Neural cell (in vitro differentiated cells): ENCODE results near the gene EPHA6. TPM values are rescaled to one million over a fixed set of nuclear protein-coding genes. Genes with fewer than 3 reads are reported as not detected.
"Not testable (repeated sequence)": the region's sequence is repeated elsewhere in the genome, so short reads cannot be mapped to it uniquely, and the experiment has no call there.

Experiments
- H2AFZ ChIP-seq: fragments of 200-600, 300-800 bp; sonication (generic), shearing (Covaris generic); 2 replicates; pipeline ENCODE4 v1.6.0; 2014; ENCODE audit warnings: low read depth, mild to moderate bottlenecking, antibody characterized with exemption, low read length, moderate library complexity
- H3F3A ChIP-seq: fragments of 200-600 bp; shearing (Covaris generic); 2 replicates; pipeline ENCODE4 v1.6.1; 2016; ENCODE audit warnings: mild to moderate bottlenecking, moderate library complexity, mixed read lengths, antibody characterized with exemption, low read length; ENCODE audit not compliant: insufficient read depth, poor library complexity, severe bottlenecking
- H3K27ac ChIP-seq: fragments of 200-600, 300-800 bp; sonication (generic), shearing (Covaris generic); 2 replicates; pipeline ENCODE4 v1.5.1; 2014; ENCODE audit warnings: mild to moderate bottlenecking, low read length, moderate library complexity
- H3K27me3 ChIP-seq: fragments of 300-800, 200-600 bp; sonication (generic), shearing (Covaris generic); 2 replicates; pipeline ENCODE4 v1.6.0; 2014; ENCODE audit warnings: mild to moderate bottlenecking, low read depth, low read length, moderate library complexity; ENCODE audit not compliant: insufficient read depth
- H3K36me3 ChIP-seq: fragments of 300-800, 200-600 bp; sonication (generic), shearing (Covaris generic); 2 replicates; pipeline ENCODE4 v1.5.1; 2014; ENCODE audit warnings: mild to moderate bottlenecking, antibody characterized with exemption, low read length, moderate library complexity; ENCODE audit not compliant: insufficient read depth
- H3K4me2 ChIP-seq: fragments of 300-800, 200-600 bp; sonication (generic), shearing (Covaris generic); 2 replicates; pipeline ENCODE4 v1.6.0; 2014; ENCODE audit warnings: mild to moderate bottlenecking, low read length
- H3K4me3 ChIP-seq: fragments of 300-800, 200-600 bp; sonication (generic), shearing (Covaris generic); 2 replicates; pipeline ENCODE4 v1.5.1; 2014; ENCODE audit warnings: mild to moderate bottlenecking, low read length, moderate library complexity
- H3K79me2 ChIP-seq: fragments of 200-600 bp; shearing (Covaris generic); replicated peaks from 2 replicates; pipeline ENCODE4 v1.6.0; 2014; ENCODE audit warnings: mild to moderate bottlenecking, low read length, moderate library complexity; ENCODE audit not compliant: insufficient read depth
- H3K9ac ChIP-seq: fragments of 300-800, 200-600 bp; sonication (generic), shearing (Covaris generic); 2 replicates; pipeline ENCODE4 v1.6.1; 2016; ENCODE audit warnings: mild to moderate bottlenecking, low read length, mixed read lengths
- H3K9me2 ChIP-seq: fragments of 200-600 bp; shearing (Covaris generic); 2 replicates; pipeline ENCODE4 v1.6.1; 2016; ENCODE audit warnings: mild to moderate bottlenecking, low read length, mixed read lengths; ENCODE audit not compliant: insufficient read depth
- H3K9me3 ChIP-seq: fragments of 200-600, 300-800 bp; sonication (generic), shearing (Covaris generic); 2 replicates; pipeline ENCODE4 v1.6.1; 2016; ENCODE audit warnings: mild to moderate bottlenecking, mixed run types, low read length, moderate library complexity, mixed read lengths
- H4K20me1 ChIP-seq: fragments of 200-600 bp; shearing (Covaris generic); 2 replicates; pipeline ENCODE4 v1.6.1; 2016; ENCODE audit warnings: mild to moderate bottlenecking, mixed run types; ENCODE audit not compliant: insufficient read depth
- EP300 ChIP-seq: fragments of 450-650 bp; conservative IDR thresholded peaks from 2 replicates; pipeline ENCODE4 v1.6.1; 2014; ENCODE audit warnings: antibody characterized with exemption, mild to moderate bottlenecking, moderate library complexity; ENCODE audit not compliant: poor library complexity, severe bottlenecking
- EZH2 ChIP-seq: fragments of 200-600, 300-800 bp; shearing (Covaris generic), sonication (generic); IDR thresholded peaks from 2 replicates; pipeline ENCODE4 v1.6.1; 2014; ENCODE audit warnings: antibody characterized with exemption, low read length, borderline replicate concordance, mild to moderate bottlenecking; ENCODE audit not compliant: insufficient read depth, poor library complexity, severe bottlenecking
- MXI1 ChIP-seq: fragments of 450-650 bp; conservative IDR thresholded peaks from 2 replicates; pipeline ENCODE4 v1.6.1; 2014; ENCODE audit warnings: antibody characterized with exemption, mild to moderate bottlenecking; ENCODE audit not compliant: poor library complexity, severe bottlenecking
- POLR2AphosphoS5 ChIP-seq: IDR thresholded peaks from 2 replicates; pipeline ENCODE4 v1.6.1; 2012
- RAD21 ChIP-seq: fragments of 450-650 bp; conservative IDR thresholded peaks from 2 replicates; pipeline ENCODE4 v1.6.1; 2014; ENCODE audit warnings: antibody characterized with exemption, mild to moderate bottlenecking, moderate library complexity
- SMC3 ChIP-seq: fragments of 450-650 bp; conservative IDR thresholded peaks from 2 replicates; pipeline ENCODE4 v1.6.1; 2014; ENCODE audit warnings: antibody characterized with exemption, mild to moderate bottlenecking, moderate library complexity; ENCODE audit not compliant: poor library complexity
- TAF1 ChIP-seq: IDR thresholded peaks from 2 replicates; pipeline ENCODE4 v1.6.1; 2012; ENCODE audit warnings: low read depth
- polyA plus RNA-seq: library from polyadenylated mRNA; depleted of rRNA; stranded (reverse); fragments of >200 nt; gene quantifications from 2 replicates; pipeline ENCODE4 v1.2.3, GENCODE V29; 2014
- TF ChIP-seq, protein P1 (sequence below): IDR thresholded peaks from 2 replicates; pipeline ENCODE4 v1.6.1; 2012; ENCODE audit warnings: borderline replicate concordance
- TF ChIP-seq, protein P2 (sequence below): fragments of 450-650 bp; IDR thresholded peaks from 2 replicates; pipeline ENCODE4 v1.5.1; 2014; ENCODE audit warnings: antibody characterized with exemption, mild to moderate bottlenecking, moderate library complexity; ENCODE audit not compliant: poor library complexity, severe bottlenecking

EPHA6 gene
- polyA plus RNA-seq, 1 donor from 2014 or later, result 0.56 TPM

DNA sequence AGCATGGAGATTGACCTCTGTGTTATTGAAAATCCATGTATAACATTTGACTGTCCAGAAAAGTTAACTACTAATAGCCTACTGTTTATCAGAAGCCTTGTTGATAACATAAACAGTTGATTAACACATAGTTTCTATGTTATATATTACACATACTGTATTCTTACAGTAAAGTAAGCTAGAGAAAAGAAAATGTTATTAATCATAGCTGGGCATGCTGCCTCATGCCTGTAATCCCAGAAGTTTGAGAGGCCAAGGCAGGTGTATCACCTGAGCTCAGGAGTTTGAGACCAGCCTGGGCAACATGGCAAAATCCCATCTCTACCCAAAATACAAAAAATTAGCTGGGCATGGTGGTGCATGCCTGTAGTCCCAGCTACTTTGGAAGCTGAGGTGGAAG lies 163.3 kb downstream of the EPHA6 start:
- no peak overlapping the region for H3K4me2 ChIP-seq
- no peaks in the 10 kb centered on the region for H3K27me3 ChIP-seq
- peaks cover 3% of the 10 kb centered on the region for H3K9me2 ChIP-seq
- H3K27ac ChIP-seq, result no peak overlapping the region
- no peaks in the 10 kb centered on the region for H3F3A ChIP-seq
- no peaks in the 10 kb centered on the region for H3K36me3 ChIP-seq
- H2AFZ ChIP-seq, result no peak overlapping the region
- no peaks in the 10 kb centered on the region for H3K9me3 ChIP-seq
- no peak overlapping the region for H3K4me3 ChIP-seq
- H4K20me1 ChIP-seq, result no peaks in the 10 kb centered on the region
- TF ChIP-seq, protein P1, sequence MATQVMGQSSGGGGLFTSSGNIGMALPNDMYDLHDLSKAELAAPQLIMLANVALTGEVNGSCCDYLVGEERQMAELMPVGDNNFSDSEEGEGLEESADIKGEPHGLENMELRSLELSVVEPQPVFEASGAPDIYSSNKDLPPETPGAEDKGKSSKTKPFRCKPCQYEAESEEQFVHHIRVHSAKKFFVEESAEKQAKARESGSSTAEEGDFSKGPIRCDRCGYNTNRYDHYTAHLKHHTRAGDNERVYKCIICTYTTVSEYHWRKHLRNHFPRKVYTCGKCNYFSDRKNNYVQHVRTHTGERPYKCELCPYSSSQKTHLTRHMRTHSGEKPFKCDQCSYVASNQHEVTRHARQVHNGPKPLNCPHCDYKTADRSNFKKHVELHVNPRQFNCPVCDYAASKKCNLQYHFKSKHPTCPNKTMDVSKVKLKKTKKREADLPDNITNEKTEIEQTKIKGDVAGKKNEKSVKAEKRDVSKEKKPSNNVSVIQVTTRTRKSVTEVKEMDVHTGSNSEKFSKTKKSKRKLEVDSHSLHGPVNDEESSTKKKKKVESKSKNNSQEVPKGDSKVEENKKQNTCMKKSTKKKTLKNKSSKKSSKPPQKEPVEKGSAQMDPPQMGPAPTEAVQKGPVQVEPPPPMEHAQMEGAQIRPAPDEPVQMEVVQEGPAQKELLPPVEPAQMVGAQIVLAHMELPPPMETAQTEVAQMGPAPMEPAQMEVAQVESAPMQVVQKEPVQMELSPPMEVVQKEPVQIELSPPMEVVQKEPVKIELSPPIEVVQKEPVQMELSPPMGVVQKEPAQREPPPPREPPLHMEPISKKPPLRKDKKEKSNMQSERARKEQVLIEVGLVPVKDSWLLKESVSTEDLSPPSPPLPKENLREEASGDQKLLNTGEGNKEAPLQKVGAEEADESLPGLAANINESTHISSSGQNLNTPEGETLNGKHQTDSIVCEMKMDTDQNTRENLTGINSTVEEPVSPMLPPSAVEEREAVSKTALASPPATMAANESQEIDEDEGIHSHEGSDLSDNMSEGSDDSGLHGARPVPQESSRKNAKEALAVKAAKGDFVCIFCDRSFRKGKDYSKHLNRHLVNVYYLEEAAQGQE, result no peak
- TF ChIP-seq RAD21 (no peak), EZH2 (no peak), MXI1 (no peak), EP300 (no peak), POLR2AphosphoS5 (no peak), TAF1 (no peak), SMC3 (no peak)
- TF ChIP-seq, protein P2, sequence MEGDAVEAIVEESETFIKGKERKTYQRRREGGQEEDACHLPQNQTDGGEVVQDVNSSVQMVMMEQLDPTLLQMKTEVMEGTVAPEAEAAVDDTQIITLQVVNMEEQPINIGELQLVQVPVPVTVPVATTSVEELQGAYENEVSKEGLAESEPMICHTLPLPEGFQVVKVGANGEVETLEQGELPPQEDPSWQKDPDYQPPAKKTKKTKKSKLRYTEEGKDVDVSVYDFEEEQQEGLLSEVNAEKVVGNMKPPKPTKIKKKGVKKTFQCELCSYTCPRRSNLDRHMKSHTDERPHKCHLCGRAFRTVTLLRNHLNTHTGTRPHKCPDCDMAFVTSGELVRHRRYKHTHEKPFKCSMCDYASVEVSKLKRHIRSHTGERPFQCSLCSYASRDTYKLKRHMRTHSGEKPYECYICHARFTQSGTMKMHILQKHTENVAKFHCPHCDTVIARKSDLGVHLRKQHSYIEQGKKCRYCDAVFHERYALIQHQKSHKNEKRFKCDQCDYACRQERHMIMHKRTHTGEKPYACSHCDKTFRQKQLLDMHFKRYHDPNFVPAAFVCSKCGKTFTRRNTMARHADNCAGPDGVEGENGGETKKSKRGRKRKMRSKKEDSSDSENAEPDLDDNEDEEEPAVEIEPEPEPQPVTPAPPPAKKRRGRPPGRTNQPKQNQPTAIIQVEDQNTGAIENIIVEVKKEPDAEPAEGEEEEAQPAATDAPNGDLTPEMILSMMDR, result no peak
- H3K79me2 ChIP-seq, result no peaks in the 10 kb centered on the region
- H3K9ac ChIP-seq, result no peak overlapping the region

DNA sequence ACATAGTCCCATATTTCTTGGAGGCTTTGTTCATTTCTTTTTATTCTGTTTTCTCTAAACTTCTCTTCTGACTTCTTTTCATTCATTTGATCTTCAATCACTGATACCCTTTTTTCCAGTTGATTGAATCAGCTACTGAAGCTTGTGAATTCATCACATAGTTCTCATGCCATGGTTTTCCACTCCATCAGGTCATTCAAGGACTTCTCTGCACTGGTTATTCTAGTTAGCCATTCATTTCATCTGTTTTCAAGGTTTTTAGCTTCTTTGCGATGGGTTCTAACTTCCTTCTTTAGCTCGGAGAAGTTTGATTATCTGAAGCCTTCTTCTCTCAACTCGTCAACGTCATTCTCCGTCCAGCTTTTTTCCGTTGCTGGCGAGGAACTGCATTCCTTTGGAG lies 169.3 kb downstream of the EPHA6 start:
- H3K9me2 ChIP-seq, H3K36me3 ChIP-seq, H3K27me3 ChIP-seq, H3K9me3 ChIP-seq, H3K9ac ChIP-seq, H3K4me2 ChIP-seq, H3K79me2 ChIP-seq, H3F3A ChIP-seq, H3K4me3 ChIP-seq, H3K27ac ChIP-seq, H2AFZ ChIP-seq, H4K20me1 ChIP-seq: not testable (repeated sequence)

DNA sequence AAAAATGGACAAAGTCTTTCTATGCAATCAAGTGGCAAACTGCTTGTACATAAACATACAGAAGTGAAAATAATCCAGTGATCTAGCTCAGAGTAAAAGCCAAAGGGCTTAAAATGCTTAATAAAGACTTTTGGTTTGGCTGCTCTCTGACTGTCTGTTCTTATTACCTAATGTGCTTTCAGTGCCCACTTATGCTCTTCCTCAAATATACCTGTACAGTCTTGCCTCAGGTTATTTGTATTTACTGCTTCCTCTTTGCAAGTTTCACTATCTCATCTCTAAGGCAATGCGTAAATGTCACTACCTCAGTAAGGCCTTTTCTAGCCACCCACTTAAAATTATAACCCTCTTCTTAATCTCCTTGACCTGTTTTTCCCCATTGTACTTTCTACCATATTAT lies 171.8 kb downstream of the EPHA6 start:
- no peaks in the 10 kb centered on the region for H3K27me3 ChIP-seq
- H4K20me1 ChIP-seq, result no peaks in the 10 kb centered on the region
- H3F3A ChIP-seq, result no peaks in the 10 kb centered on the region
- H3K79me2 ChIP-seq, result no peaks in the 10 kb centered on the region
- H3K27ac ChIP-seq, result no peak overlapping the region
- no peak overlapping the region for H3K4me2 ChIP-seq
- no peak overlapping the region for H3K9ac ChIP-seq
- H3K9me2 ChIP-seq, result no peaks in the 10 kb centered on the region
- no peaks in the 10 kb centered on the region for H3K36me3 ChIP-seq
- H3K4me3 ChIP-seq, result no peak overlapping the region
- TF ChIP-seq, protein P2, result no peak
- no peak for TF ChIP-seq SMC3
- TF ChIP-seq RAD21, result no peak
- no peak for TF ChIP-seq POLR2AphosphoS5
- TF ChIP-seq, protein P1, result no peak
- no peak for TF ChIP-seq MXI1
- no peak for TF ChIP-seq EP300
- no peak for TF ChIP-seq EZH2
- no peak for TF ChIP-seq TAF1
- no peaks in the 10 kb centered on the region for H3K9me3 ChIP-seq
- H2AFZ ChIP-seq, result no peak overlapping the region
